ENCODE data around the gene IKBKG.
"Not testable (repeated sequence)": the region's sequence is repeated elsewhere in the genome, so short reads cannot be mapped to it uniquely, and the experiment has no call there.

The IKBKG gene

GRCh38 chrX:154547245-154548027, at the start of gene IKBKG:
Gene IKBKG (plus strand): TSS chrX:154547620. CDS start chrX:154552003, 4,383 bp downstream.
- peak; percentile 81 to 86 for DNase-seq

GRCh38 chrX:154501423-154501822, 46.0 kb upstream of the IKBKG start:
- DNase-seq = not testable (repeated sequence)

GRCh38 chrX:154502098-154502497, 45.3 kb upstream of the IKBKG start:
- DNase-seq = no peak

GRCh38 chrX:154502989-154503388, 44.4 kb upstream of the IKBKG start:
- no peak for DNase-seq

GRCh38 chrX:154505734-154506133, 41.7 kb upstream of the IKBKG start:
- DNase-seq = no peak

GRCh38 chrX:154506483-154507332, 40.7 kb upstream of the IKBKG start:
- no peak for DNase-seq

- DNase-seq = no peak
These were observed 39.6 kb upstream of the IKBKG start for GRCh38 chrX:154507673-154508383.

- no peak for DNase-seq
These were observed 39.1 kb upstream of the IKBKG start for GRCh38 chrX:154508384-154508745.

GRCh38 chrX:154509455-154509854, 38.0 kb upstream of the IKBKG start:
- no peak for DNase-seq

GRCh38 chrX:154511761-154512160, 35.7 kb upstream of the IKBKG start:
- DNase-seq = no peak

GRCh38 chrX:154512879-154513553, 34.4 kb upstream of the IKBKG start:
- DNase-seq = no peak

- no peak for DNase-seq
These were observed 33.7 kb upstream of the IKBKG start for GRCh38 chrX:154513716-154514115.

- no peak for DNase-seq
These were observed 32.1 kb upstream of the IKBKG start for GRCh38 chrX:154515090-154515965.

- peak; percentile 75 to 90 for DNase-seq
These were observed 31.3 kb upstream of the IKBKG start, which contains the start of gene FAM3A for GRCh38 chrX:154515966-154516655. Gene FAM3A (minus strand): TSS chrX:154516232. CDS start chrX:154515772, 460 bp downstream.

- peak in 1 of 2 donors; percentile 33 for DNase-seq
These were observed 30.7 kb upstream of the IKBKG start for GRCh38 chrX:154516656-154517100.

GRCh38 chrX:154517101-154517781, 30.2 kb upstream of the IKBKG start:
- DNase-seq = peak in 1 of 2 donors; percentile 9

- no peak for DNase-seq
These were observed 28.0 kb upstream of the IKBKG start for GRCh38 chrX:154519389-154519788.

GRCh38 chrX:154525606-154526490, 21.6 kb upstream of the IKBKG start:
- no peak for DNase-seq
